ENCODE measurements around the gene ACTN2.

ACTN2 gene

DNA sequence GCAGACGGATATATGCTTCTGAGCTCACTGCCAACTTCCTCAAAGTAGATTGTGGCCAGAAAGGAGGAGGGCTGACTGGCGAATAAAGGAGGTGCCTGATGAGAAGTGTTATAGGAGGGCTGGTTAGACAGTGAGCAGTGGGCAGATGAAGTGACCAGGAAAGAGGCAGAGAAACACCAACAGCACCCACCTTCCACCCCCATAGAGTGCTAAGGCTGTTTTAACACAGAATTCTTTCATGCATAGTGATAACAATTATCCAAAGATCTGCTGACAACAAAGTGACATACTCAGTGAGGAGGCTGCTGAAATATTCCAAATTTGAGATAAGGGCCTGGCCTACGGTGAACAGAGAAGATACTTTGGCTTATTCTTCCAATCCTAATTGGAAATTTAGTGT is 87.6 kb downstream of the ACTN2 start:
- H3K4me3 ChIP-seq = no peak overlapping the region
- H3K9me3 ChIP-seq (ENCODE audit: low read depth, low read length) = no peaks in the 10 kb centered on the region; the same call in 1 of the 2 replicates
- H3K36me3 ChIP-seq (ENCODE audit: insufficient read depth, low read length) = no peaks in the 10 kb centered on the region
- no peak overlapping the region for H3K9ac ChIP-seq (ENCODE audit: insufficient read length)
- no peak overlapping the region for H3K27ac ChIP-seq
- no peak for TF ChIP-seq EZH2 (IDR thresholded peaks at IDR 0.05)
- no peak for DNase-seq (ENCODE audit: low read depth, low spot score)

DNA sequence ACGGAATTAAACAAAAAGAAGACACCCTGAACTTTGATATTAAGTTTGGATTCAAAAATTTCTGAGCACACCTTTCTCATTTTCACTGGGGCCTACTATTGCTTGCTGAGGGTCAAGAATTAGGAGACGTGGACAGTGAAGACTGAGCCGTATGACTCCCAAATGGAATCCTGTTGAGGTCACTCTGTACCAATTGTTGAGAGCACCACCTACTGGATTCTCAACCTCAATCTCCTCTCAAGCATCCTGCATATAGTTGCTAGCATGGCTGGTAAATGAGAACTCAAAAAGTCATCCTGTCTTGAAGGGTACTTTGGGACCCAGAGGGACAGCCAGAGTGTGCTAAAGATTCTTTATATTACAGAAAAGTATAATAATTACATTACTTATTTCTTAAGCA is 88.6 kb downstream of the ACTN2 start:
- no peak overlapping the region for H3K4me3 ChIP-seq
- no peak for TF ChIP-seq POLR2AphosphoS5 (IDR thresholded peaks at IDR 0.05; ENCODE audit: borderline replicate concordance, low read depth, low read length)
- no peak for TF ChIP-seq FOXP2 (optimal IDR thresholded peaks at IDR 0.05; ENCODE audit: control extremely low read depth, extremely low read length, insufficient read depth)
- TF ChIP-seq EZH2 (IDR thresholded peaks at IDR 0.05) = no peak
- no peak for DNase-seq (ENCODE audit: low read depth, low spot score)
- H3K9me3 ChIP-seq (ENCODE audit: low read depth, low read length) = no peaks in the 10 kb centered on the region; the same call in 1 of the 2 replicates
- H3K27ac ChIP-seq = no peak overlapping the region
- H3K36me3 ChIP-seq (ENCODE audit: insufficient read depth, low read length) = no peaks in the 10 kb centered on the region
- H3K9ac ChIP-seq (ENCODE audit: insufficient read length) = no peak overlapping the region

DNA sequence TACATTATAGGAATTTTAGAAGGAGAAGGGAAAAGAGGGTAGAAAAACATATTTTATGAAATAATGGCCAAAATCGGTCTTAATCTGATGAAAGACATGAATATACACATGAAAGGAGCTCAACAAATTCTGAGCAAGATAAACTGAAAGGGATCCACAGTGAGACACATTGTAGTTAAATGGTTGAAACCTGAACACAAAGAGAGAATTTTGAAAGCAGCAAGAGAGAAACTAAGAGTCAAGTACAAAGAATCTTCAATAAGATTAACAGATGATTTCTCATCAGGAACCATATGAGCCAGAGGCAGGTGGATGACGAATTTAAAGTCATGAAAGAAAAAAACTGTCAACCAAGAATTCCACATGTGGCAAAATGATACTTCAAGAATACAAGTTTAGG is 93.0 kb downstream of the ACTN2 start:
- no peak for DNase-seq (ENCODE audit: low read depth, low spot score)
- no peak overlapping the region for H3K27ac ChIP-seq
- H3K4me3 ChIP-seq = no peak overlapping the region
- no peaks in the 10 kb centered on the region; the same call in 1 of the 2 replicates for H3K9me3 ChIP-seq (ENCODE audit: low read depth, low read length)
- TF ChIP-seq POLR2AphosphoS5 (IDR thresholded peaks at IDR 0.05; ENCODE audit: borderline replicate concordance, low read depth, low read length) (no peak), EZH2 (IDR thresholded peaks at IDR 0.05) (no peak), FOXP2 (optimal IDR thresholded peaks at IDR 0.05; ENCODE audit: control extremely low read depth, extremely low read length, insufficient read depth) (no peak)
- H3K9ac ChIP-seq (ENCODE audit: insufficient read length) = no peak overlapping the region
- H3K36me3 ChIP-seq (ENCODE audit: insufficient read depth, low read length) = no peaks in the 10 kb centered on the region

DNA sequence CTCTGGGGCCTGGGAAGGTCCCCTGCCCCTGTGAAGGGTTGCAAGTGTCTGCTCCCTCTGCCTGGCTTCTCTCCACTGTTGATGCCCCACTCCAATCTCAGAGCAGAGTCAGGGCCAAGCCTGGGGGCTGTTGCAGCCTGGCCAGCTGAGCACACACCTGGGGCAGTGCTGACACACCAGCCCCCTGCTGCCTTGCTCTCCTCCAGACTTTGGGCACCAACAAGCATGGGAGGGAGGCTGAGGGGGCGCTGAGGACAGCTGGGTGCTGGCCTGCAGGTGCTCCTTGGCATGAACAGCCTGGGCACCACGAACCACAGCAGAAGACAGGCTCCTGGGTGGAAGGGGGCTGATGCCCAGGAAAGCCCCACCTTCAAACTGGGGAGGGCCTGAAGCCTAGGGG is 99.2 kb downstream of the ACTN2 start:
- DNase-seq (ENCODE audit: low read depth, low spot score) = no peak
- H3K4me3 ChIP-seq = no peak overlapping the region
- no peaks in the 10 kb centered on the region for H3K9me3 ChIP-seq (ENCODE audit: low read depth, low read length)
- H3K9ac ChIP-seq (ENCODE audit: insufficient read length) = no peak overlapping the region
- TF ChIP-seq POLR2AphosphoS5 (IDR thresholded peaks at IDR 0.05; ENCODE audit: borderline replicate concordance, low read depth, low read length) = no peak
- TF ChIP-seq EZH2 (IDR thresholded peaks at IDR 0.05) = no peak
- TF ChIP-seq FOXP2 (optimal IDR thresholded peaks at IDR 0.05; ENCODE audit: control extremely low read depth, extremely low read length, insufficient read depth) = no peak
- no peak overlapping the region for H3K27ac ChIP-seq
- no peaks in the 10 kb centered on the region for H3K36me3 ChIP-seq (ENCODE audit: insufficient read depth, low read length)

DNA sequence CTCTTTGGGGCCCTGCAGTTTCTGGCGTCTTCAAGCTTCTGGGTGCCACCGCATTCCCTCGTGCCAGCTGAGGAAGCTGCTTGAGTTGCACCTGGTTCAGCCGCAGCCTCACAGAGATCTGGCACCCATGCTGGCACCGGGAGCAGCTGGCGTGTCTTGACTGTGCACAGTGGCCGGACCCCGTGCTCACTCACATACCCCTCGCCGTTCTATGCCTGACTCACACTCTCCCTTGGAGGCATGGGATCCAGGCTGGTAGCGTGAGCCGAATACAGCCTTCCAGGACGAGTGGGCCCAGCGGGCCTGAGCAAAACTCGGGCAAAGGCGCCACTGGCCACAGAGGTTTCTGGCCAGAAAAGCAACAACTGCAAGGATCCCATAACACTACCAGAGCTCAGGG is 100.2 kb downstream of the ACTN2 start:
- Histone ChIP-seq H3K9me3 (ENCODE audit: low read depth, low read length) (no peaks in the 10 kb centered on the region), H3K27ac (no peak overlapping the region), H3K4me3 (no peak overlapping the region), H3K9ac (ENCODE audit: insufficient read length) (no peak overlapping the region), H3K36me3 (ENCODE audit: insufficient read depth, low read length) (no peaks in the 10 kb centered on the region)
- TF ChIP-seq EZH2 (IDR thresholded peaks at IDR 0.05) = no peak
- no peak for TF ChIP-seq POLR2AphosphoS5 (IDR thresholded peaks at IDR 0.05; ENCODE audit: borderline replicate concordance, low read depth, low read length)
- TF ChIP-seq FOXP2 (optimal IDR thresholded peaks at IDR 0.05; ENCODE audit: control extremely low read depth, extremely low read length, insufficient read depth) = no peak
- no peak for DNase-seq (ENCODE audit: low read depth, low spot score)

DNA sequence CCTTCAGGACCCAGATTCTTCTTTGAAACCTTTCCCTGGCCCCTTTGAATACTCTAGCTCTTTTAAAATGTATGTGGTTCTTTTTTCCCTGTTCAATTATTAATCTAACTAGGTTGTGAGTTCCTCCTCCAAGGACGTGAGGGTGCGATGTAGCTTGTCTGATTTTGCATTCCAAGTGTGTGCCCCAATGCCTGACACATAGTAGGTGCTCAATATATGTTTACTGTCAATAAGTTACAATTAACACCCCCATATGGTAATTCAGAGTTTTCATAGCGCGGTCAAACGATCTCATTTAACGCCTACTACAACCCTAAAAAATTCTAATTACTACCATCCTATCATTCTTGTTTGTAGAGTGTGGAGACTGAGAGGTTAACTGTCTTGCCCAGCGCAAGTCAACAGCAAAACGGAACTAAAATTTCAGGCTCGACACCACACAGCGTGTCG is 108.3 kb downstream of the ACTN2 start:
- peak overlapping the region; percentile 97 for H3K4me3 ChIP-seq
- no peak for DNase-seq (ENCODE audit: low read depth, low spot score)
- TF ChIP-seq EZH2 (IDR thresholded peaks at IDR 0.05) = no peak
- TF ChIP-seq FOXP2 (optimal IDR thresholded peaks at IDR 0.05; ENCODE audit: control extremely low read depth, extremely low read length, insufficient read depth) = no peak
- no peak for TF ChIP-seq POLR2AphosphoS5 (IDR thresholded peaks at IDR 0.05; ENCODE audit: borderline replicate concordance, low read depth, low read length)
- no peaks in the 10 kb centered on the region for H3K36me3 ChIP-seq (ENCODE audit: insufficient read depth, low read length)
- H3K27ac ChIP-seq = peak overlapping the region; percentile 76
- no peaks in the 10 kb centered on the region for H3K9me3 ChIP-seq (ENCODE audit: low read depth, low read length)
- H3K9ac ChIP-seq (ENCODE audit: insufficient read length) = peak overlapping the region; percentile 66

DNA sequence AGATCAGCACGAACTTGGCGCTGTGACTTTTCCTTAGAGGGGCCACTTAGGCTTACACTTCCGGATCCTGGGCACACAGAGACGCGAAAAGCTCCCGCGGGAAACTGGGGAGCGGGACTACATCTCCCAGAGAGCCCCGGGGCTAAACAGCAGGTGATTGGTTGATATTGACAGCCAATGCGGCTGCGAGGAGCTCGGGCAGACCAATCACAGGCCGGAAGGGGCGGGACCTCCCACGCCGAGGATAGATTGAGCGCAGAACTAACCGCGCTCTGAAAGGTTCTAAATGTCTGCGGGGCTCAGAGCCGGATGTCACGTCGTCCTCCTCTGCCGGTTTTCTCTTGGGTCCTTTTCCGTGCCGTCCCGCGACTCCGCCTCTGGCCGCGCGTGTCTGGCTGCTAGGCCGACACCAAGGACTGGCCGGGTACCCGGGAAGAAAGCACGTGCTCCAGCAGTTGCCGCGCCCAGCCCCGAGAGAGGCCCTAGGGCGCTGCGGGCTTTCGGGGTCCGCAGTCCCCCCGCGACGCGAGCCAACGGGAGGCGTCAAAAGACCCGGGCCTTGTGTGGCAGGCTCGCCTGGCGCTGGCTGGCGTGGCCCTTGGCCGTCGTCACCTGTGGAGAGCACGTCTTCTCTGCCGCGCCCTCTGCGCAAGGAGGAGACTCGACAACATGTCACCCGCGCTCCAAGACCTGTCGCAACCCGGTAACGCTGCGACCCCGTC is 108.9 kb downstream of the ACTN2 start, which contains the start of gene MTR:
TSS of gene MTR (plus strand) at position 258 of the 722 bp plus-strand sequence. CDS start at position 670, 412 bp downstream.
- H3K9me3 ChIP-seq (ENCODE audit: low read depth, low read length) = no peaks in the 10 kb centered on the region
- DNase-seq (ENCODE audit: low read depth, low spot score) = peak; percentile 97
- H3K4me3 ChIP-seq = peak within 1 kb of the TSS; percentile 97
- peaks cover 3% of the 10 kb centered on the region; the same call in 1 of the 2 replicates for H3K36me3 ChIP-seq (ENCODE audit: insufficient read depth, low read length)
- peak within 1 kb of the TSS; percentile 94 for H3K9ac ChIP-seq (ENCODE audit: insufficient read length)
- peak within 1 kb of the TSS; percentile 79 for H3K27ac ChIP-seq
- TF ChIP-seq FOXP2 (optimal IDR thresholded peaks at IDR 0.05; ENCODE audit: control extremely low read depth, extremely low read length, insufficient read depth) = peak; percentile 72
- no peak for TF ChIP-seq EZH2 (IDR thresholded peaks at IDR 0.05)
- peak; percentile 95 for TF ChIP-seq POLR2AphosphoS5 (IDR thresholded peaks at IDR 0.05; ENCODE audit: borderline replicate concordance, low read depth, low read length)

DNA sequence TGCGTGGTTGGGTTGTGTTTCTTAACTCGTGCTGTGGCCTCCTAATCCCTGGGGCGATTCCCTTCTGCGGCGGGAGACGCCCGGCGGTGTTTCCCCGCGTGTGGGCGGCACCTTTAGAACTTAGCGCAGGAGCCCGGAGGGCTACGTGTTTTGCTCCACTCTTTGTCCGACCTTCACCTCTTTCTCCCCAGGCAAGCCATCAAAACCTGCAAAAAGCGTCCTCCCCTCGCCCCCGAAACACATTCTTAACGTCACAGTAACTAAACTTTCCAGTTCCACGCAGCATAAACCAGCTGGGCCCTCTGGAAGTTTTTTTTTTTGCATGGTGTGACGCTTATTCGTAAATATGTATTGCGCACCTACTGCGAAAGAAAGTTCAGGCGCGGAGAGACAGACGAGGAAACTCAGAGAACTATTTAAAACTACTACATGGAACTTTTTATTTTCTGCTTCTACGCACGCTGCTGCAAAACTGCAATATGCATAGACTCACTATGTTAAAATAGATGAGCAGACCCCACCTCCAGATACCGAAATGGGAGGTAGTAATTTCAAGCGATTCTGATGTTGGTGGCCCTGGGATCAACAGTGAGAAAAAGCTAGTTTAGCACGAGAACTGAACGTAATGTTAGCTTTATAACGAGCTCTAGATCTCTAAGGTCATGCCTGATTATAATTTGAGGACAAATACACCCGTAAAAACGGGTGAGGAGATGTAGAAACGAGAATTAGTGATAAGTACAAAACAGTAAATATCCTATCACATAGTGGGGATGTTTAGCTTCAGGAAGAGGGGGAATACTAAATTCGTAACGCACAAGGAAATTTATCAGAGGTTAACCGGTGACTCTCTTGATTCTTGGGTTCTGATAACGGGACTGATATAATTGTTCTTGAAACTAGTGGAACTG is 109.7 kb downstream of the ACTN2 start:
- DNase-seq (ENCODE audit: low read depth, low spot score) = no peak
- peak overlapping the region; percentile 94 for H3K9ac ChIP-seq (ENCODE audit: insufficient read length)
- peaks cover 3% of the 10 kb centered on the region; the same call in 1 of the 2 replicates for H3K36me3 ChIP-seq (ENCODE audit: insufficient read depth, low read length)
- H3K27ac ChIP-seq = peak overlapping the region; percentile 79; the same call in 1 of the 2 replicates
- TF ChIP-seq EZH2 (IDR thresholded peaks at IDR 0.05) = no peak
- H3K9me3 ChIP-seq (ENCODE audit: low read depth, low read length) = no peaks in the 10 kb centered on the region
- peak overlapping the region; percentile 97 for H3K4me3 ChIP-seq
